Measurements from ENCODE around the gene DNLZ.

DNA sequence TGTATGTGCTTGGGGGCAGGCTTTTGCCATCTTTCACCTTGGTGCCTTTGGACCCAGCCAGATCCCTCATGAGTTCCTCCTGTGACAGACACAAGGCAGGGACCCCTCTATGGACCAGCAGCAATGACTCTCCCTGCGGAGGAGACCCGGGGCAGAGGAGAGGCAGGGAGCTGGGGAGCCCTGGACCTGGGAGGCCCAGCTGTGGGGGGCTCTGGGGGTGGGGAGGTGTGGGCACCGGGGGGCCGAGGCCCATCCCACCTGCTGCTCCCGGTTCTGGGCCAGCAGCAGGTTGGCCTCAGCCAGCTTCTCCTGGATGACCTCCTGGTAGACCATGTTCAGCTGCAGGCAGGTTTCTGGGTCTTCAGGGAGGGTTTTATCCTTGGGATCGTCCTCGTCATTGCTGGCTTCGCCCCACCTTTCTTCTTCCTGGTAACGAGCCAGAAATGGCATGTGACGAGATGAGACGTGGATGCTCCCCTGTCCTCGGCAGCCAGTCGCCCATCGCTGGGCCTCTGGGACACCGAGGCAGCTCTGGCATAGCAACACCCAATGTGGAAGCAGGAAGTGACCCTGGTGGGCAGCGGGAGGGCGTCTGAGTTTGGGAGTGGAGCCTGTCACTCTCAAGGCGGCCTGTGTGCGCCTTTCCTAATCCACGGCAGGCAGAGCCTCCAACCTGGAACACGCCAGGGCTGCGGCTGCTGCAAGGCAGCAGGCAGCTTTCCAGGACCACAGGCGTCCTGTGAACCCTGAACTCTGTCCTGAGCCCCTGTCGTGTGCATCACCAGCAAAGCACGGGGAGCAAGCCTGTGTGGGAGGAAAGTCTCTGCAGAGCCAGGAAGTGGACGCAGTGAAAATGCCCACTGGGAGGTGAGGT is 32.0 kb upstream of the DNLZ start:
- TF ChIP-seq, protein P1, sequence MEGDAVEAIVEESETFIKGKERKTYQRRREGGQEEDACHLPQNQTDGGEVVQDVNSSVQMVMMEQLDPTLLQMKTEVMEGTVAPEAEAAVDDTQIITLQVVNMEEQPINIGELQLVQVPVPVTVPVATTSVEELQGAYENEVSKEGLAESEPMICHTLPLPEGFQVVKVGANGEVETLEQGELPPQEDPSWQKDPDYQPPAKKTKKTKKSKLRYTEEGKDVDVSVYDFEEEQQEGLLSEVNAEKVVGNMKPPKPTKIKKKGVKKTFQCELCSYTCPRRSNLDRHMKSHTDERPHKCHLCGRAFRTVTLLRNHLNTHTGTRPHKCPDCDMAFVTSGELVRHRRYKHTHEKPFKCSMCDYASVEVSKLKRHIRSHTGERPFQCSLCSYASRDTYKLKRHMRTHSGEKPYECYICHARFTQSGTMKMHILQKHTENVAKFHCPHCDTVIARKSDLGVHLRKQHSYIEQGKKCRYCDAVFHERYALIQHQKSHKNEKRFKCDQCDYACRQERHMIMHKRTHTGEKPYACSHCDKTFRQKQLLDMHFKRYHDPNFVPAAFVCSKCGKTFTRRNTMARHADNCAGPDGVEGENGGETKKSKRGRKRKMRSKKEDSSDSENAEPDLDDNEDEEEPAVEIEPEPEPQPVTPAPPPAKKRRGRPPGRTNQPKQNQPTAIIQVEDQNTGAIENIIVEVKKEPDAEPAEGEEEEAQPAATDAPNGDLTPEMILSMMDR (IDR thresholded peaks at IDR 0.05) = no peak
- no peak for TF ChIP-seq POLR2A (IDR thresholded peaks at IDR 0.05)
